SK-N-SH (cell line): ENCODE results near the gene TGDS.
"Not testable (repeated sequence)": the region's sequence is repeated elsewhere in the genome, so short reads cannot be mapped to it uniquely, and the experiment has no call there.

Source experiments
- EZH2phosphoT487 ChIP-seq: fragments of 200-600 bp; sonication (generic); IDR thresholded peaks from 2 replicates; pipeline ENCODE4 v1.6.1; 2017; ENCODE audit warnings: low read depth, mixed run types, mild to moderate bottlenecking, antibody characterized with exemption, moderate library complexity, borderline replicate concordance
- TF ChIP-seq, protein P1 (sequence below): fragments of 200-600 bp; sonication (generic); IDR thresholded peaks from 2 replicates; pipeline ENCODE4 v1.6.1; 2017; ENCODE audit warnings: antibody characterized with exemption, mild to moderate bottlenecking, moderate library complexity

DNA sequence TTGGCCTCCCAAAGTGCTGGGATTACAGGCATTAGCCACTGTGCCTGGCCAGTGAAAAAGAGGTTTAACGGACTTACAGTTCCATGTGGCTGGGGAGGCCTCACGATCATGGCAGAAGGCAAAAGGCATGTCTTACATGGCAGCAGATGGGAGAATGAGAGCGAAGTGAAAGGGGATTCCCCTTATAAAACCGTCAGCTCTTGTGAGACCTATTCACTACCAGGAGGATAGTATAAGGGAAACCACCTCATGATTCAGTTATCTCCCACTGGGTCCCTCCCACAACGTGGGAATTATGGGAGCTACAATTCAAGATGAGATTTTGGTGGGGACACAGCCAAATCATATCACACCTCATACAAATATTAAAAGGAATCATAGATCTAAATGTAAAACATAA, 40.1 kb upstream of the TGDS start:
- TF ChIP-seq, protein P1, sequence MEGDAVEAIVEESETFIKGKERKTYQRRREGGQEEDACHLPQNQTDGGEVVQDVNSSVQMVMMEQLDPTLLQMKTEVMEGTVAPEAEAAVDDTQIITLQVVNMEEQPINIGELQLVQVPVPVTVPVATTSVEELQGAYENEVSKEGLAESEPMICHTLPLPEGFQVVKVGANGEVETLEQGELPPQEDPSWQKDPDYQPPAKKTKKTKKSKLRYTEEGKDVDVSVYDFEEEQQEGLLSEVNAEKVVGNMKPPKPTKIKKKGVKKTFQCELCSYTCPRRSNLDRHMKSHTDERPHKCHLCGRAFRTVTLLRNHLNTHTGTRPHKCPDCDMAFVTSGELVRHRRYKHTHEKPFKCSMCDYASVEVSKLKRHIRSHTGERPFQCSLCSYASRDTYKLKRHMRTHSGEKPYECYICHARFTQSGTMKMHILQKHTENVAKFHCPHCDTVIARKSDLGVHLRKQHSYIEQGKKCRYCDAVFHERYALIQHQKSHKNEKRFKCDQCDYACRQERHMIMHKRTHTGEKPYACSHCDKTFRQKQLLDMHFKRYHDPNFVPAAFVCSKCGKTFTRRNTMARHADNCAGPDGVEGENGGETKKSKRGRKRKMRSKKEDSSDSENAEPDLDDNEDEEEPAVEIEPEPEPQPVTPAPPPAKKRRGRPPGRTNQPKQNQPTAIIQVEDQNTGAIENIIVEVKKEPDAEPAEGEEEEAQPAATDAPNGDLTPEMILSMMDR: not testable (repeated sequence)
- TF ChIP-seq EZH2phosphoT487: not testable (repeated sequence)
